Right lobe of liver (tissue), 4 donors: Measurements from ENCODE around the gene E2F1.

Experiments used
- POLR2A ChIP-seq: fragments of 450-650 bp; IDR thresholded peaks from one replicate; pipeline ENCODE4 v1.6.1; 2017; ENCODE audit warnings: antibody characterized with exemption, mild to moderate bottlenecking
- TF ChIP-seq, protein P1 (sequence below), 4 donors: fragments of 200-600 bp in 3 of 4; fragments of 450-650 bp in 1 of 4; IDR thresholded peaks; one replicate each; pipeline versions ENCODE4 v1.5.1 to v1.8.0; 2016 to 2022; ENCODE audit warnings: antibody characterized with exemption in 4 of 4, mild to moderate bottlenecking in 2 of 4
- donor health status: DM: no; HTN: no; CAD: no.
- donor health status: DM: no; HTN: no; CAD: no.
- donor health status: DM: no; HTN: yes; CAD: no.

DNA sequence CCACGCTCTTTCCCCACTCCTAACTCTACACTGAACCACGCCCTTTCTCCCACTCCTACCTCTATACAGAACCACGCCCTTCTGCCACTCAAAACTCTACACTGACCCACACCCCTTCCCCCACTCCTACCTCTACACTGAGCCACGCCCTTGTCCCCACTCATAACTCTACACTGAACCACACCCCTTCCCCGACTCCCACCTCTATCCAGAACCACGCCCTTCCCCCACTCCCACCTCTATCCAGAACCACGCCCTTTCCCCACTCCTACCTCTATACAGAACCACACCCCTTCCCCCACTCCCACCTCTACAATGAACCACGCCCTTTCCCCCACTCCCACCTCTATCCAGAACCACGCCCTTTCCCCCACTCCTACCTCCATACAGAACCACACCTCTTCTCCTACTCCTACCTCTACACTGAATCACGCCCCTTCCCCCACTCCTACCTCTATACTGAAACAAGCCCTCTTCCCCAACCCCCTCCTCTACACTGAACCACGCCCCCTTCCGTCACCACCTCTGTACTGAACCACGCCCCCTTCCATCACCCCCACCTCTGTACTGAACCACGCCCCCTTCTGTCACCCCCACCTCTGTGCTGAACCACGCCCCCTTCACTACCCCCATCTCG, 23.8 kb upstream of the E2F1 start:
- TF ChIP-seq, protein P1, sequence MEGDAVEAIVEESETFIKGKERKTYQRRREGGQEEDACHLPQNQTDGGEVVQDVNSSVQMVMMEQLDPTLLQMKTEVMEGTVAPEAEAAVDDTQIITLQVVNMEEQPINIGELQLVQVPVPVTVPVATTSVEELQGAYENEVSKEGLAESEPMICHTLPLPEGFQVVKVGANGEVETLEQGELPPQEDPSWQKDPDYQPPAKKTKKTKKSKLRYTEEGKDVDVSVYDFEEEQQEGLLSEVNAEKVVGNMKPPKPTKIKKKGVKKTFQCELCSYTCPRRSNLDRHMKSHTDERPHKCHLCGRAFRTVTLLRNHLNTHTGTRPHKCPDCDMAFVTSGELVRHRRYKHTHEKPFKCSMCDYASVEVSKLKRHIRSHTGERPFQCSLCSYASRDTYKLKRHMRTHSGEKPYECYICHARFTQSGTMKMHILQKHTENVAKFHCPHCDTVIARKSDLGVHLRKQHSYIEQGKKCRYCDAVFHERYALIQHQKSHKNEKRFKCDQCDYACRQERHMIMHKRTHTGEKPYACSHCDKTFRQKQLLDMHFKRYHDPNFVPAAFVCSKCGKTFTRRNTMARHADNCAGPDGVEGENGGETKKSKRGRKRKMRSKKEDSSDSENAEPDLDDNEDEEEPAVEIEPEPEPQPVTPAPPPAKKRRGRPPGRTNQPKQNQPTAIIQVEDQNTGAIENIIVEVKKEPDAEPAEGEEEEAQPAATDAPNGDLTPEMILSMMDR (IDR thresholded peaks at IDR 0.05), result no peak
- no peak for TF ChIP-seq POLR2A
